Activated CD8-positive, alpha-beta memory T cell treated with anti-CD3 and anti-CD28 coated beads, Interleukin-2, amount 10 ng/mL, durations not matched to agents 7 days and 5 days (primary cell): ENCODE measurements around the gene DPF3. TPM values are rescaled to one million over a fixed set of nuclear protein-coding genes. Genes with fewer than 3 reads are reported as not detected.

Source experiments
- ATAC-seq: fragments of 150-1000 bp; cut with Tn5 transposase; one replicate; pipeline ENCODE4 v1.10.0; 2021; ENCODE audit warnings: moderate library complexity
- CTCF ChIA-PET: fragments of 350-600 bp; sonication (Branson Sonifier 250); formaldehyde crosslinking; loops from one replicate; lab custom pipeline; 2021; ENCODE audit warnings: antibody characterized with exemption; lab: Charles Lee
- DNase-seq: peaks from one replicate; pipeline ENCODE4 v3.0.0-alpha.2; 2020
- H3K27ac Mint-ChIP-seq: one replicate; pipeline ENCODE4 v1.8.0; 2021; ENCODE audit warnings: mild to moderate bottlenecking, mixed read lengths
- H3K27me3 Mint-ChIP-seq: one replicate; pipeline ENCODE4 v1.8.0; 2021; ENCODE audit warnings: mixed read lengths
- H3K36me3 Mint-ChIP-seq: one replicate; pipeline ENCODE4 v1.8.0; 2021; ENCODE audit warnings: mild to moderate bottlenecking, mixed read lengths
- H3K4me1 Mint-ChIP-seq: one replicate; pipeline ENCODE4 v1.8.0; 2021; ENCODE audit warnings: mixed read lengths
- H3K4me3 Mint-ChIP-seq: one replicate; pipeline ENCODE4 v1.8.0; 2021; ENCODE audit warnings: mild to moderate bottlenecking, moderate library complexity, mixed read lengths
- H3K9me3 Mint-ChIP-seq: one replicate; pipeline ENCODE4 v1.8.0; 2022; ENCODE audit warnings: low read depth, mixed read lengths
- total RNA-seq, 2 experiments: library from RNA; stranded (reverse); gene quantifications; one replicate each; pipeline ENCODE4 v1.2.3, GENCODE V29; 2021

DPF3 gene
- total RNA-seq, result 10 to 100 TPM; 10.2 to 12.2 TPM

- CTCF ChIA-PET, result interaction anchor here (0.6 to 5.7 kb wide), 9 partner anchors 9 to 416 kb away, joined by 3 to 69 read pairs (median 3); no protein-coding TSS in a partner anchor
- peaks cover 27% of the 10 kb centered on the region for H3K4me1 Mint-ChIP-seq
Observed at GRCh38 chr14:72893636-72894322, at the start of gene DPF3. DPF3 (minus strand) TSS chr14:72894101; CDS start chr14:72894088, 13 bp downstream.

GRCh38 chr14:72942934-72943333 is 49.0 kb upstream of the DPF3 start:
- Mint-ChIP-seq H3K36me3 (peaks cover 28% of the 10 kb centered on the region), H3K9me3 (no peaks in the 10 kb centered on the region), H3K27ac (no peak overlapping the region), H3K27me3 (no peaks in the 10 kb centered on the region), H3K4me1 (peaks cover 20% of the 10 kb centered on the region), H3K4me3 (no peak overlapping the region)
- ATAC-seq (no peak), DNase-seq (no peak)
- CTCF ChIA-PET, result no interaction called here

More at GRCh38 chr14:72893636-72894322, at the start of gene DPF3:
- no peaks in the 10 kb centered on the region for H3K9me3 Mint-ChIP-seq
- H3K36me3 Mint-ChIP-seq, result no peaks in the 10 kb centered on the region
- ATAC-seq, result peak; percentile 98
- peak; percentile 98 for DNase-seq
- peak within 1 kb of the TSS; percentile 51 for H3K27ac Mint-ChIP-seq
- H3K4me3 Mint-ChIP-seq, result peak within 1 kb of the TSS; percentile 83
- H3K27me3 Mint-ChIP-seq, result peaks cover 66% of the 10 kb centered on the region

GRCh38 chr14:72941286-72941985 is 47.5 kb upstream of the DPF3 start:
- Mint-ChIP-seq H3K27me3 (no peaks in the 10 kb centered on the region), H3K4me3 (no peak overlapping the region), H3K4me1 (peaks cover 19% of the 10 kb centered on the region), H3K27ac (no peak overlapping the region), H3K36me3 (peaks cover 38% of the 10 kb centered on the region), H3K9me3 (no peaks in the 10 kb centered on the region)
- ATAC-seq (no peak), DNase-seq (no peak)
- CTCF ChIA-PET, result no interaction called here

- Mint-ChIP-seq H3K27me3 (no peaks in the 10 kb centered on the region), H3K9me3 (no peaks in the 10 kb centered on the region), H3K36me3 (peaks cover 32% of the 10 kb centered on the region), H3K27ac (no peak overlapping the region), H3K4me1 (peaks cover 21% of the 10 kb centered on the region), H3K4me3 (no peak overlapping the region)
- CTCF ChIA-PET, result interaction anchor here (2.7 kb wide), 1 partner anchor 9 kb away, joined by 14 read pairs; no protein-coding TSS in a partner anchor
- no peak for ATAC-seq
- DNase-seq, result no peak
Observed at GRCh38 chr14:72939630-72940029, 45.7 kb upstream of the DPF3 start.

GRCh38 chr14:72932893-72933292 is 39.0 kb upstream of the DPF3 start:
- no peak for DNase-seq
- Mint-ChIP-seq H3K27me3 (no peaks in the 10 kb centered on the region), H3K4me3 (no peak overlapping the region), H3K27ac (no peak overlapping the region), H3K4me1 (peaks cover 25% of the 10 kb centered on the region), H3K36me3 (peaks cover 13% of the 10 kb centered on the region), H3K9me3 (no peaks in the 10 kb centered on the region)
- ATAC-seq, result no peak
- CTCF ChIA-PET, result interaction anchor here (0.9 to 1.4 kb wide), 2 partner anchors 16 to 416 kb away, joined by 3 read pairs; no protein-coding TSS in a partner anchor

- no peaks in the 10 kb centered on the region for H3K9me3 Mint-ChIP-seq
- H3K36me3 Mint-ChIP-seq, result peaks cover 2% of the 10 kb centered on the region
- peaks cover 6% of the 10 kb centered on the region for H3K27me3 Mint-ChIP-seq
- H3K4me1 Mint-ChIP-seq, result peaks cover 16% of the 10 kb centered on the region
- CTCF ChIA-PET, result no interaction called here
- H3K27ac Mint-ChIP-seq, result no peak overlapping the region
- ATAC-seq, result no peak
- no peak overlapping the region for H3K4me3 Mint-ChIP-seq
- no peak for DNase-seq
Observed at GRCh38 chr14:72929316-72930080, 35.6 kb upstream of the DPF3 start.

GRCh38 chr14:72928872-72929271 is 35.0 kb upstream of the DPF3 start:
- peaks cover 2% of the 10 kb centered on the region for H3K36me3 Mint-ChIP-seq
- no peaks in the 10 kb centered on the region for H3K9me3 Mint-ChIP-seq
- no peak for DNase-seq
- H3K27me3 Mint-ChIP-seq, result peaks cover 10% of the 10 kb centered on the region
- H3K4me3 Mint-ChIP-seq, result no peak overlapping the region
- peaks cover 16% of the 10 kb centered on the region for H3K4me1 Mint-ChIP-seq
- H3K27ac Mint-ChIP-seq, result no peak overlapping the region
- no peak for ATAC-seq
- CTCF ChIA-PET, result no interaction called here

- Mint-ChIP-seq H3K36me3 (peaks cover 2% of the 10 kb centered on the region), H3K4me1 (peaks cover 11% of the 10 kb centered on the region), H3K9me3 (no peaks in the 10 kb centered on the region), H3K27me3 (peaks cover 18% of the 10 kb centered on the region), H3K27ac (peak within 1 kb of the TSS; percentile 94), H3K4me3 (peak within 1 kb of the TSS; percentile 91)
- DNase-seq (peak; percentile 99), ATAC-seq (peak; percentile 96)
- CTCF ChIA-PET, result interaction anchor here (0.9 to 3.2 kb wide), 5 partner anchors 17 to 409 kb away, joined by 3 to 18 read pairs (median 3); partner anchors contain the start of gene RBM25
Observed at GRCh38 chr14:72926292-72927028, 32.6 kb upstream of the DPF3 start, which contains the start of gene DCAF4. DCAF4 (plus strand) TSS chr14:72926464; CDS start chr14:72937979, 11,515 bp downstream.

- Mint-ChIP-seq H3K4me3 (peak overlapping the region; percentile 91), H3K4me1 (peaks cover 9% of the 10 kb centered on the region), H3K27me3 (peaks cover 24% of the 10 kb centered on the region), H3K9me3 (no peaks in the 10 kb centered on the region), H3K36me3 (peaks cover 2% of the 10 kb centered on the region), H3K27ac (peak overlapping the region; percentile 94)
- CTCF ChIA-PET, result interaction anchor here (0.6 to 3.2 kb wide), 7 partner anchors 16 to 412 kb away, joined by 3 to 18 read pairs (median 3); partner anchors contain the start of gene RBM25
- DNase-seq, result no peak
- ATAC-seq, result no peak
Observed at GRCh38 chr14:72925815-72926291, 32.0 kb upstream of the DPF3 start.

- peaks cover 27% of the 10 kb centered on the region for H3K27me3 Mint-ChIP-seq
- CTCF ChIA-PET, result interaction anchor here (0.6 to 3.2 kb wide), 6 partner anchors 23 to 411 kb away, joined by 3 to 18 read pairs (median 4); partner anchors contain the start of gene RBM25
- ATAC-seq (no peak), DNase-seq (no peak)
- H3K4me3 Mint-ChIP-seq, result peak overlapping the region; percentile 91
- H3K9me3 Mint-ChIP-seq, result no peaks in the 10 kb centered on the region
- peaks cover 2% of the 10 kb centered on the region for H3K36me3 Mint-ChIP-seq
- H3K27ac Mint-ChIP-seq, result no peak overlapping the region
- peaks cover 6% of the 10 kb centered on the region for H3K4me1 Mint-ChIP-seq
Observed at GRCh38 chr14:72925171-72925759, 31.4 kb upstream of the DPF3 start.

GRCh38 chr14:72924337-72924736 is 30.4 kb upstream of the DPF3 start:
- Mint-ChIP-seq H3K27me3 (peaks cover 34% of the 10 kb centered on the region), H3K4me3 (no peak overlapping the region), H3K27ac (no peak overlapping the region), H3K36me3 (no peaks in the 10 kb centered on the region), H3K4me1 (peaks cover 6% of the 10 kb centered on the region), H3K9me3 (no peaks in the 10 kb centered on the region)
- CTCF ChIA-PET, result interaction anchor here (1.4 kb wide), 1 partner anchor 24 kb away, joined by 6 read pairs; no protein-coding TSS in a partner anchor
- DNase-seq (no peak), ATAC-seq (no peak)

GRCh38 chr14:72921396-72921795 is 27.5 kb upstream of the DPF3 start:
- peaks cover 58% of the 10 kb centered on the region for H3K27me3 Mint-ChIP-seq
- no peak for DNase-seq
- no peaks in the 10 kb centered on the region for H3K9me3 Mint-ChIP-seq
- H3K27ac Mint-ChIP-seq, result no peak overlapping the region
- CTCF ChIA-PET, result interaction anchor here (1.7 kb wide), 1 partner anchor 405 kb away, joined by 8 read pairs; no protein-coding TSS in a partner anchor
- ATAC-seq, result no peak
- H3K4me1 Mint-ChIP-seq, result peaks cover 3% of the 10 kb centered on the region
- H3K4me3 Mint-ChIP-seq, result no peak overlapping the region
- H3K36me3 Mint-ChIP-seq, result no peaks in the 10 kb centered on the region
